C4-2B (cell line): ENCODE measurements around the gene ADAM8.

Source experiments
- ZFX ChIP-seq: fragments of 450-650 bp; IDR thresholded peaks from 2 replicates; pipeline ENCODE4 v1.6.1; 2017
- TF ChIP-seq, protein P1 (sequence below): fragments of 450-650 bp; conservative IDR thresholded peaks from 2 replicates; pipeline ENCODE4 v1.5.1; 2017; ENCODE audit warnings: mild to moderate bottlenecking

DNA sequence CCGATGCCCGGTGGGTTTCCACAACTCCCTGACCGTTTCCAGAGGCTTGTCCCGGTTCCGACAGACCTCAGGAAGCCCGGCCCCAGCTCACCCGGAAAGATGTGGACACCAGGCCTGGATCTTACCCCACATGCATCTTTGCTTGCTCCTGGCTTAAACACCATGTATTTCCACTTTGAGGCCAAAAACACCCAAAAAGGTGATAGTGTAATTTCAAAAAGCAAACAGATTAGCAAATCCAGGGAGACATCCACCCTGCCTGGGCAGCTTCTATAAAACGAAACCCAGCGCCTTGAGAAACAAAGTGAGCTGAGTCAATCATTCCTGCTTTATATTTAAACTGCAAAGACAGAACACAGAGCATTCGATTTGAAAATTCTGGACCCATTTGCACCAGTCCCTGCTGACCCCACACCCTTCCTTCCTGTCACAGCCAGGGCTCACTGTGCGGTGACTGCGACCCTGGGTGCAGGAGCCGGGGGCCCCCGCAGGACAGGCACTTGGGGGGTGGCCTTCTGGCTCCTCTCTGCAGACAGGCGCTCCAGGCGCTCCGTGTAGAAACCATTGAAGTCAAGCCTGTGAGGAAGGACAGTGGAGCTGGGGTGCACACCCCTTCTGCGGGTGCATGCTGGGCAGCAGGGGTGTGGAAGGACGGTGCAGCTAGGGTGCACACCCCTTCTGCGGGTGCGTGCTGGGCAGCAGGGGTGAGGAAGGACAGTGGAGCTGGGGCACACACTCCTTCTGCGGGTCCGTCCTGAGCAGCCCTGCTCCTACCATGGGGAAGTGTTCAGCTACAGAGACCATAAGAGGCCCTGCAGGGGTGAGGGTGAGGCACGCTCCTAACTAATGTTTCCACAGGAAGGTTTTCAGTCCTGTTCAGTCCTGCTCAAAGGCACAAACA, 2.9 kb upstream of the ADAM8 start:
- TF ChIP-seq, protein P1, sequence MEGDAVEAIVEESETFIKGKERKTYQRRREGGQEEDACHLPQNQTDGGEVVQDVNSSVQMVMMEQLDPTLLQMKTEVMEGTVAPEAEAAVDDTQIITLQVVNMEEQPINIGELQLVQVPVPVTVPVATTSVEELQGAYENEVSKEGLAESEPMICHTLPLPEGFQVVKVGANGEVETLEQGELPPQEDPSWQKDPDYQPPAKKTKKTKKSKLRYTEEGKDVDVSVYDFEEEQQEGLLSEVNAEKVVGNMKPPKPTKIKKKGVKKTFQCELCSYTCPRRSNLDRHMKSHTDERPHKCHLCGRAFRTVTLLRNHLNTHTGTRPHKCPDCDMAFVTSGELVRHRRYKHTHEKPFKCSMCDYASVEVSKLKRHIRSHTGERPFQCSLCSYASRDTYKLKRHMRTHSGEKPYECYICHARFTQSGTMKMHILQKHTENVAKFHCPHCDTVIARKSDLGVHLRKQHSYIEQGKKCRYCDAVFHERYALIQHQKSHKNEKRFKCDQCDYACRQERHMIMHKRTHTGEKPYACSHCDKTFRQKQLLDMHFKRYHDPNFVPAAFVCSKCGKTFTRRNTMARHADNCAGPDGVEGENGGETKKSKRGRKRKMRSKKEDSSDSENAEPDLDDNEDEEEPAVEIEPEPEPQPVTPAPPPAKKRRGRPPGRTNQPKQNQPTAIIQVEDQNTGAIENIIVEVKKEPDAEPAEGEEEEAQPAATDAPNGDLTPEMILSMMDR: no peak
- no peak for TF ChIP-seq ZFX
